CD4-positive, alpha-beta T cell (primary cell): ENCODE data around the gene STARD13. TPM values are rescaled to one million over a fixed set of nuclear protein-coding genes. Genes with fewer than 3 reads are reported as not detected.

Experiments
- ATAC-seq: fragments of 200-7000 bp; cut with Tn5 transposase; one replicate; pipeline ENCODE4 v1.10.0; 2022; ENCODE audit warnings: mild to moderate bottlenecking; ENCODE audit not compliant: poor library complexity
- CTCF ChIA-PET: fragments of 350-600 bp; sonication (Branson Sonifier 250); formaldehyde crosslinking; loops from one replicate; lab custom pipeline; 2021; ENCODE audit warnings: antibody characterized with exemption, inconsistent platforms; lab: Charles Lee
- POLR2A ChIA-PET: fragments of 350-600 bp; sonication (Branson Sonifier 250); formaldehyde crosslinking; loops from one replicate; lab custom pipeline; 2021; ENCODE audit warnings: antibody characterized with exemption, inconsistent platforms; lab: Charles Lee
- DNase-seq, 14 experiments: peaks; one replicate each; pipeline ENCODE4 v3.0.0-alpha.2; 2013 to 2020; ENCODE audit warnings: mixed read lengths in 2 of 14
- H3K27ac ChIP-seq, 2 donors: one replicate each; pipeline versions ENCODE4 v1.5.1 to v1.7.0; 2013; ENCODE audit warnings: low read length in 2 of 2, low read depth in 1 of 2, mild to moderate bottlenecking in 1 of 2
- H3K27me3 ChIP-seq, 2 experiments: 1 replicate in 1 of 2; 2 replicates in 1 of 2; pipeline versions ENCODE4 v1.6.1 to v1.7.0; 2013; ENCODE audit warnings: low read length in 2 of 2, control low read depth in 1 of 2, mild to moderate bottlenecking in 1 of 2, moderate library complexity in 1 of 2; ENCODE audit not compliant: insufficient read depth in 2 of 2, control insufficient read depth in 1 of 2
- H3K36me3 ChIP-seq: one replicate; pipeline ENCODE4 v1.6.1; 2013; ENCODE audit warnings: low read length, control low read depth; ENCODE audit not compliant: insufficient read depth
- H3K4me1 ChIP-seq: one replicate; pipeline ENCODE4 v1.6.1; 2013; ENCODE audit warnings: low read length, control low read depth; ENCODE audit not compliant: insufficient read depth
- H3K4me3 ChIP-seq: one replicate; pipeline ENCODE4 v1.5.1; 2013; ENCODE audit warnings: mild to moderate bottlenecking, low read length, moderate library complexity
- H3K9me3 ChIP-seq, 2 experiments: 1 replicate in 1 of 2; 2 replicates in 1 of 2; pipeline versions ENCODE4 v1.6.1 to v1.7.0; 2013; ENCODE audit warnings: low read length in 2 of 2, mild to moderate bottlenecking in 2 of 2, control low read depth in 1 of 2, moderate library complexity in 1 of 2; ENCODE audit not compliant: control insufficient read depth in 1 of 2, insufficient read depth in 1 of 2
- H3K27ac Mint-ChIP-seq: one replicate; pipeline ENCODE4 v1.8.0; 2020; ENCODE audit warnings: mixed read lengths
- H3K27me3 Mint-ChIP-seq: one replicate; pipeline ENCODE4 v1.8.0; 2021; ENCODE audit warnings: mixed read lengths
- H3K36me3 Mint-ChIP-seq: one replicate; pipeline ENCODE4 v1.8.0; 2021; ENCODE audit warnings: low read depth, mixed read lengths
- H3K4me1 Mint-ChIP-seq: one replicate; pipeline ENCODE4 v1.8.0; 2021; ENCODE audit warnings: low read depth, mixed read lengths
- H3K4me3 Mint-ChIP-seq: one replicate; pipeline ENCODE4 v1.8.0; 2020; ENCODE audit warnings: mild to moderate bottlenecking, mixed read lengths
- H3K9me3 Mint-ChIP-seq: one replicate; pipeline ENCODE4 v1.8.0; 2020; ENCODE audit warnings: mixed read lengths
- CTCF ChIP-seq: fragments of 200-600 bp; IDR thresholded peaks from one replicate; pipeline ENCODE4 v1.8.0; 2022; ENCODE audit warnings: antibody characterized with exemption, mild to moderate bottlenecking
- intact Hi-C, 2 experiments: fragments of 100-400 bp; cut with DNase I in 1 of 2; cut with micrococcal nuclease in 1 of 2; formaldehyde crosslinking; loops; one replicate each; pipeline versions ENCODE4 v1.15.1 to v1.9.0; 2023 to 2025; cut with DNase I, micrococcal nuclease
- total RNA-seq, 174 experiments: library from RNA in 2 of 174; stranded (reverse) in 2 of 174; gene quantifications; one replicate each; pipeline ENCODE4 v1.2.3 and lab custom pipeline; 2021 to 2026

STARD13 gene
- total RNA-seq, 2 experiments from 2014 or later = not detected

- Mint-ChIP-seq H3K4me3 (no peak overlapping the region), H3K9me3 (no peaks in the 10 kb centered on the region), H3K27me3 (no peaks in the 10 kb centered on the region), H3K4me1 (no peaks in the 10 kb centered on the region), H3K36me3 (no peaks in the 10 kb centered on the region), H3K27ac (no peak overlapping the region)
- intact Hi-C loops = no loop called here
- H3K27me3 ChIP-seq = no peaks in the 10 kb centered on the region
- H3K27ac ChIP-seq = no peak overlapping the region
- no peaks in the 10 kb centered on the region for H3K36me3 ChIP-seq
- H3K4me1 ChIP-seq = no peaks in the 10 kb centered on the region
- DNase-seq = no peak
- ChIA-PET POLR2A (no interaction called here), CTCF (no interaction called here)
- H3K9me3 ChIP-seq = no peaks in the 10 kb centered on the region
- TF ChIP-seq CTCF = no peak
- ATAC-seq = no peak
- no peak overlapping the region for H3K4me3 ChIP-seq
Observed at GRCh38 chr13:33258808-33259193, 26.8 kb downstream of the STARD13 start.

GRCh38 chr13:33257841-33258807 is 27.4 kb downstream of the STARD13 start:
- no peaks in the 10 kb centered on the region for H3K27me3 Mint-ChIP-seq
- no peak for ATAC-seq
- no peaks in the 10 kb centered on the region for H3K9me3 Mint-ChIP-seq
- H3K4me1 Mint-ChIP-seq = no peaks in the 10 kb centered on the region
- no peak overlapping the region for H3K27ac ChIP-seq
- DNase-seq = no peak
- H3K4me3 Mint-ChIP-seq = no peak overlapping the region
- H3K27ac Mint-ChIP-seq = no peak overlapping the region
- intact Hi-C loops = no loop called here
- POLR2A ChIA-PET = no interaction called here
- H3K4me3 ChIP-seq = no peak overlapping the region
- H3K9me3 ChIP-seq = no peaks in the 10 kb centered on the region
- no peaks in the 10 kb centered on the region for H3K4me1 ChIP-seq
- no peaks in the 10 kb centered on the region for H3K36me3 Mint-ChIP-seq
- TF ChIP-seq CTCF = no peak
- CTCF ChIA-PET = no interaction called here
- no peaks in the 10 kb centered on the region for H3K36me3 ChIP-seq
- no peaks in the 10 kb centered on the region for H3K27me3 ChIP-seq

- ChIA-PET POLR2A (no interaction called here), CTCF (no interaction called here)
- Mint-ChIP-seq H3K9me3 (no peaks in the 10 kb centered on the region), H3K4me1 (no peaks in the 10 kb centered on the region), H3K4me3 (no peak overlapping the region), H3K36me3 (no peaks in the 10 kb centered on the region), H3K27ac (no peak overlapping the region), H3K27me3 (peaks cover 4% of the 10 kb centered on the region)
- DNase-seq = no peak
- no peak for ATAC-seq
- Histone ChIP-seq H3K27me3 (no peaks in the 10 kb centered on the region), H3K4me1 (no peaks in the 10 kb centered on the region), H3K4me3 (no peak overlapping the region), H3K27ac (no peak overlapping the region), H3K9me3 (no peaks in the 10 kb centered on the region), H3K36me3 (no peaks in the 10 kb centered on the region)
- intact Hi-C loops = no loop called here
- no peak for TF ChIP-seq CTCF
Observed at GRCh38 chr13:33256148-33256840, 29.3 kb downstream of the STARD13 start.
